GM23338 (cell line): ENCODE results near the gene GNAS. TPM values are rescaled to one million over a fixed set of nuclear protein-coding genes. Genes with fewer than 3 reads are reported as not detected.

Experiments used
- CREB1 ChIP-seq: fragments of 250-450 bp; sonication (Bioruptor Pico); IDR thresholded peaks from 2 replicates; pipeline ENCODE4 v1.5.0; 2020; ENCODE audit warnings: low read depth, mild to moderate bottlenecking, moderate library complexity
- EZH2 ChIP-seq: fragments of 200-600 bp; sonication (generic); IDR thresholded peaks from one replicate; pipeline ENCODE4 v1.8.0; 2017; ENCODE audit warnings: antibody characterized with exemption, mild to moderate bottlenecking, low read depth; ENCODE audit not compliant: unreplicated experiment
- EZH2phosphoT487 ChIP-seq: fragments of 200-600 bp; sonication (generic); IDR thresholded peaks from one replicate; pipeline ENCODE4 v1.8.1; 2018; ENCODE audit warnings: antibody characterized with exemption; ENCODE audit not compliant: unreplicated experiment
- JUNB ChIP-seq: IDR thresholded peaks from one replicate; pipeline ENCODE4 v1.6.1; 2016; ENCODE audit warnings: antibody characterized with exemption; ENCODE audit not compliant: unreplicated experiment
- NANOG ChIP-seq: IDR thresholded peaks from 2 replicates; pipeline ENCODE4 v1.6.1; 2016; ENCODE audit warnings: antibody characterized with exemption, borderline replicate concordance
- POLR2AphosphoS5 ChIP-seq: IDR thresholded peaks from 2 replicates; pipeline ENCODE4 v1.6.1; 2016; ENCODE audit warnings: antibody characterized with exemption, low read depth
- STAT1 ChIP-seq: IDR thresholded peaks from one replicate; pipeline ENCODE4 v1.6.1; 2016; ENCODE audit warnings: antibody characterized with exemption; ENCODE audit not compliant: unreplicated experiment
- ZNF114 ChIP-seq: fragments of 250-450 bp; sonication (Bioruptor Pico); IDR thresholded peaks from 2 replicates; pipeline ENCODE4 v1.5.0; 2020; ENCODE audit warnings: mild to moderate bottlenecking, moderate library complexity
- ZNF331 ChIP-seq: fragments of 250-450 bp; sonication (Bioruptor Pico); IDR thresholded peaks from 2 replicates; pipeline ENCODE4 v1.5.0; 2020; ENCODE audit warnings: low read depth, mild to moderate bottlenecking, moderate library complexity
- polyA plus RNA-seq: library from polyadenylated mRNA; unstranded; fragments of >200 nt; fragmentation: Nextera tagmentation; extraction: Ambion mirVana; gene quantifications from 2 replicates; pipeline ENCODE4 v1.2.1, GENCODE V29; 2016
- total RNA-seq: library from RNA; depleted of rRNA; stranded (reverse); fragments of >200 nt; shearing (Covaris generic); gene quantifications from 2 replicates; pipeline ENCODE4 v1.2.3, GENCODE V29; 2014
- TF ChIP-seq, protein P1 (sequence below): fragments of 250-450 bp; sonication (Bioruptor Pico); IDR thresholded peaks from 2 replicates; pipeline ENCODE4 v1.5.0; 2020; ENCODE audit warnings: mild to moderate bottlenecking, moderate library complexity
- TF ChIP-seq, protein P2 (sequence below): IDR thresholded peaks from 2 replicates; pipeline ENCODE4 v1.6.1; 2016; ENCODE audit warnings: antibody characterized with exemption

GNAS gene
- total and polyA plus RNA-seq, 2 experiments from 2014 or later: 917 to 1,042 TPM

DNA sequence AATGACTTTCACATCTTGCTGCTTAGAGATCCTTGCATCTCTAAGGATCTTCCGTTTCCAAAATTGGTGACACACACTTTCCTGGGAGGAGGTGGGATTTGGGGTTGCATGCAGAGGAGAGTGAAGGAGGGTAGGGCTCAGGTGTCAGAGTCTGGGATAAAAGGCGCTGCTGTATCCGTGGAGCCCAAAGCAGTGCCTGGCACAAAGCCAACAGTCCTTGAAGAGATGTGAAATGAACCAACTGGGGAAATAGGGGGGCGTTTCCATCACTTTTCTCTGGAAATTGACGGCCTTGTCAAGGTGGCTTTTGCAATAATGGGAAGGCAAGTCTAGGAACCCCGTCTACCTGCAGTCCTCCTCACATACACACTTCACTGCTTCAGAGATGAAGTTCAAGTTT is 69.0 kb downstream of the GNAS start (continued):
- TF ChIP-seq, protein P1, sequence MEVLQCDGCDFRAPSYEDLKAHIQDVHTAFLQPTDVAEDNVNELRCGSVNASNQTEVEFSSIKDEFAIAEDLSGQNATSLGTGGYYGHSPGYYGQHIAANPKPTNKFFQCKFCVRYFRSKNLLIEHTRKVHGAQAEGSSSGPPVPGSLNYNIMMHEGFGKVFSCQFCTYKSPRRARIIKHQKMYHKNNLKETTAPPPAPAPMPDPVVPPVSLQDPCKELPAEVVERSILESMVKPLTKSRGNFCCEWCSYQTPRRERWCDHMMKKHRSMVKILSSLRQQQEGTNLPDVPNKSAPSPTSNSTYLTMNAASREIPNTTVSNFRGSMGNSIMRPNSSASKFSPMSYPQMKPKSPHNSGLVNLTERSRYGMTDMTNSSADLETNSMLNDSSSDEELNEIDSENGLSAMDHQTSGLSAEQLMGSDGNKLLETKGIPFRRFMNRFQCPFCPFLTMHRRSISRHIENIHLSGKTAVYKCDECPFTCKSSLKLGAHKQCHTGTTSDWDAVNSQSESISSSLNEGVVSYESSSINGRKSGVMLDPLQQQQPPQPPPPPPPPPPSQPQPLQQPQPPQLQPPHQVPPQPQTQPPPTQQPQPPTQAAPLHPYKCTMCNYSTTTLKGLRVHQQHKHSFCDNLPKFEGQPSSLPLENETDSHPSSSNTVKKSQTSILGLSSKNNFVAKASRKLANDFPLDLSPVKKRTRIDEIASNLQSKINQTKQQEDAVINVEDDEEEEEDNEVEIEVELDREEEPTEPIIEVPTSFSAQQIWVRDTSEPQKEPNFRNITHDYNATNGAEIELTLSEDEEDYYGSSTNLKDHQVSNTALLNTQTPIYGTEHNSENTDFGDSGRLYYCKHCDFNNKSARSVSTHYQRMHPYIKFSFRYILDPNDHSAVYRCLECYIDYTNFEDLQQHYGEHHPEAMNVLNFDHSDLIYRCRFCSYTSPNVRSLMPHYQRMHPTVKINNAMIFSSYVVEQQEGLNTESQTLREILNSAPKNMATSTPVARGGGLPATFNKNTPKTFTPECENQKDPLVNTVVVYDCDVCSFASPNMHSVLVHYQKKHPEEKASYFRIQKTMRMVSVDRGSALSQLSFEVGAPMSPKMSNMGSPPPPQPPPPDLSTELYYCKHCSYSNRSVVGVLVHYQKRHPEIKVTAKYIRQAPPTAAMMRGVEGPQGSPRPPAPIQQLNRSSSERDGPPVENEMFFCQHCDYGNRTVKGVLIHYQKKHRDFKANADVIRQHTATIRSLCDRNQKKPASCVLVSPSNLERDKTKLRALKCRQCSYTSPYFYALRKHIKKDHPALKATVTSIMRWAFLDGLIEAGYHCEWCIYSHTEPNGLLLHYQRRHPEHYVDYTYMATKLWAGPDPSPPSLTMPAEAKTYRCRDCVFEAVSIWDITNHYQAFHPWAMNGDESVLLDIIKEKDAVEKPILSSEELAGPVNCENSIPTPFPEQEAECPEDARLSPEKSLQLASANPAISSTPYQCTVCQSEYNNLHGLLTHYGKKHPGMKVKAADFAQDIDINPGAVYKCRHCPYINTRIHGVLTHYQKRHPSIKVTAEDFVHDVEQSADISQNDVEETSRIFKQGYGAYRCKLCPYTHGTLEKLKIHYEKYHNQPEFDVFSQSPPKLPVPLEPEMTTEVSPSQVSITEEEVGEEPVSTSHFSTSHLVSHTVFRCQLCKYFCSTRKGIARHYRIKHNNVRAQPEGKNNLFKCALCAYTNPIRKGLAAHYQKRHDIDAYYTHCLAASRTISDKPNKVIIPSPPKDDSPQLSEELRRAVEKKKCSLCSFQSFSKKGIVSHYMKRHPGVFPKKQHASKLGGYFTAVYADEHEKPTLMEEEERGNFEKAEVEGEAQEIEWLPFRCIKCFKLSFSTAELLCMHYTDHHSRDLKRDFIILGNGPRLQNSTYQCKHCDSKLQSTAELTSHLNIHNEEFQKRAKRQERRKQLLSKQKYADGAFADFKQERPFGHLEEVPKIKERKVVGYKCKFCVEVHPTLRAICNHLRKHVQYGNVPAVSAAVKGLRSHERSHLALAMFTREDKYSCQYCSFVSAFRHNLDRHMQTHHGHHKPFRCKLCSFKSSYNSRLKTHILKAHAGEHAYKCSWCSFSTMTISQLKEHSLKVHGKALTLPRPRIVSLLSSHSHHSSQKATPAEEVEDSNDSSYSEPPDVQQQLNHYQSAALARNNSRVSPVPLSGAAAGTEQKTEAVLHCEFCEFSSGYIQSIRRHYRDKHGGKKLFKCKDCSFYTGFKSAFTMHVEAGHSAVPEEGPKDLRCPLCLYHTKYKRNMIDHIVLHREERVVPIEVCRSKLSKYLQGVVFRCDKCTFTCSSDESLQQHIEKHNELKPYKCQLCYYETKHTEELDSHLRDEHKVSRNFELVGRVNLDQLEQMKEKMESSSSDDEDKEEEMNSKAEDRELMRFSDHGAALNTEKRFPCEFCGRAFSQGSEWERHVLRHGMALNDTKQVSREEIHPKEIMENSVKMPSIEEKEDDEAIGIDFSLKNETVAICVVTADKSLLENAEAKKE (CRISPR knock-in tag): no peak
- TF ChIP-seq JUNB (no peak), EZH2 (no peak), STAT1 (no peak), CREB1 (CRISPR knock-in tag) (no peak), POLR2AphosphoS5 (no peak), NANOG (no peak), EZH2phosphoT487 (no peak), ZNF114 (CRISPR knock-in tag) (no peak), ZNF331 (no peak)
- TF ChIP-seq, protein P2, sequence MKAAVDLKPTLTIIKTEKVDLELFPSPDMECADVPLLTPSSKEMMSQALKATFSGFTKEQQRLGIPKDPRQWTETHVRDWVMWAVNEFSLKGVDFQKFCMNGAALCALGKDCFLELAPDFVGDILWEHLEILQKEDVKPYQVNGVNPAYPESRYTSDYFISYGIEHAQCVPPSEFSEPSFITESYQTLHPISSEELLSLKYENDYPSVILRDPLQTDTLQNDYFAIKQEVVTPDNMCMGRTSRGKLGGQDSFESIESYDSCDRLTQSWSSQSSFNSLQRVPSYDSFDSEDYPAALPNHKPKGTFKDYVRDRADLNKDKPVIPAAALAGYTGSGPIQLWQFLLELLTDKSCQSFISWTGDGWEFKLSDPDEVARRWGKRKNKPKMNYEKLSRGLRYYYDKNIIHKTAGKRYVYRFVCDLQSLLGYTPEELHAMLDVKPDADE: no peak
